HTR-8/SVneo (cell line): Measurements from ENCODE around the gene HMGCS2.
A peak's percentile ranks its signal among the peaks of the same experiment; 100 is the strongest.

Source experiments
- DNase-seq: peaks from one replicate; pipeline ENCODE4 v3.0.0; 2011; ENCODE audit warnings: low spot score, mixed read lengths; ENCODE audit not compliant: insufficient read length
- FAIRE-seq: peaks from 2 replicates; lab custom pipeline; 2011; peaks lifted over from hg19 to GRCh38; lab: Jason Lieb, UNC

HMGCS2 gene

DNA sequence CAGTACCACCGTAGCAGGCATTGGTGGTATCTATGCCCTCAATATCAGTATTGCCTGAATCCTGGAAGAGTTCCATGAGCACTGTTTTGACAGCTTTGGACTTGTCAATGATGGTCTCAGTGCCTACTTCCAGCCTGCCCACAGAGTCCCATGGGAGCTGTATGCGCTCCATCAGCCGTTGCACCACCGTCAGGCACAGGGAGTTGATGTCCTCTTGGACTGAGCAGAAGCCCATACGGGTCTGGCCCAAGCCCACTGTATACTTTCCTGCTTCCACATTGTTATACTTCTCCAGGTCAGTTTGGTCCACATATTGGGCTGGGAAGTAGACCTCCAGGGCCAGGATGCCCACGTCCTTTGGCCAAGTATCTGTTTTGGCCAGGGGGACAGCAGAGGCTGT, 4.5 kb downstream of the HMGCS2 start:
- no peak for DNase-seq
- no peak for FAIRE-seq

DNA sequence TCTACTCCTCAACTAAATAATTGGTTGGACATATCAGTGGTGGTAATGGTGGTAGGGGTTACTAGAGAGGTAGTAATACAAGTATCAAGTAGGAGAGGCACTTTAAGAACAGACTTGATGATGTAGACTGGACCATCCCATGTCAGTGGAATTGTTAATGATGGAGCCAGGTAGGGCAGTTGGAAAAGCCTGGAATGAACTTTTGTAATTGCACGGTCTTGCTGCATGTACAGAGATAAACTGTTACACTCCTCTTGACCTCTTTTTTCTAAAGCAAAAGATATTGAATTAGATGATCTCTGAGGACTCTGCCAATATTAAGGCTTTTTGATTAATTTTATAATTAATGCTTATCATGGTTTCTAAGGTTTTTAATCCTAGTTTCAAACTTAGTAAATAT, 5.8 kb downstream of the HMGCS2 start:
- no peak for FAIRE-seq
- DNase-seq: no peak

DNA sequence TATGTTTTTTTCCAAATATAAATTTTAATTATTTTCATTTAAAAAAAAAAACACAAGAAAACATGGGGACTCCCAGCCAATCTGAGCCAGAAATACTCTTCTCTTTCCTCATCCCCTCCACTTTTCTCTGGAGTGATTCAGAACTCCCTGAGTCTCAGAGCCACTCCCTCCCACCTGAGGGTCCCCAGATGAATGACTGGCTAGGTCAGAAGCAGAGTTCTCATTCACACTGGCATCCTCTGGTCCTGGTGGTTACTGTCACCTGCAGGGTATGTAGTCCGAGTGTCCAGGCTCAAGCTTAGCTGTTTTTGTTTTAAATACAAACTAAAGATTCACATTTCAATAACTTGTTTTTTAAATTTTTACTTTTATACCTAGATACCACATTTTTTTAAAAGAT, 6.3 kb downstream of the HMGCS2 start:
- DNase-seq: no peak
- no peak for FAIRE-seq

DNA sequence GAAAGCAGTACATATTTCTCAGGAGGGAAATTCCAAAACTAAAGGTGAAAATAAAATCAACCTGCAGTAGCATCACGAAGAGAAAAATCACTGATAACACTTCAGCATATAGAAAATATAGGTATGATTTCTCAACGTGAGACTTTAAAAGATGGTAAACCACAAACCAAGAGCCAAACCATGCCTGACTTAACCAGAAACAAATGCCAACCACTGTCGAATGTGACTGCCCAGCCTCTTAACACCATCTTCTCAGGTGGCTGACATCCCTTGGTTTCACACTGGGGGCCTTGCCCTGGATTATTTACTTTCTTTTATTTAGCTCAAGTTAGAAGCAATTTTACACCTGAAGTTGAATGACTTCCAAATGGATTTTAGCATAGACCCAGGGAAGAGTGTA, 10.1 kb downstream of the HMGCS2 start:
- no peak for FAIRE-seq
- DNase-seq: no peak

DNA sequence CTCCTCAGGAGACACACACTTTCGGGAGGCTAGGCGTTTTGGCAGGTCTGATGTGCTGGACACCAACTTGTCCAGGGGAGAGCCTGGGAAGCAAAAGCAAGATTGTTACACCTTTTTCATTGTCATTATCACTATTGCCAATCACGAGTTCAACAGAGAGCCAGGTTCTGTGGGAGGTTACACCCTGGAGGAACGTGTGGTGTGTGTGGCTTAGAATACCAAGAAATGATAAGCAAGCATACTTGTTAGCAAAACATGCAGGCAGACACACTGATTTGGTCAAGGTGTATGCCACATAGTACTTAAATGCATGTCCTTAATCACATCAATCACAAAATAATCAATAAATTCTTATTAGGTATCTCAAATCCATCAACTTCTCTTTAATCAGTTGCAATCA, 16.1 kb downstream of the HMGCS2 start:
- no peak for DNase-seq
- no peak for FAIRE-seq

DNA sequence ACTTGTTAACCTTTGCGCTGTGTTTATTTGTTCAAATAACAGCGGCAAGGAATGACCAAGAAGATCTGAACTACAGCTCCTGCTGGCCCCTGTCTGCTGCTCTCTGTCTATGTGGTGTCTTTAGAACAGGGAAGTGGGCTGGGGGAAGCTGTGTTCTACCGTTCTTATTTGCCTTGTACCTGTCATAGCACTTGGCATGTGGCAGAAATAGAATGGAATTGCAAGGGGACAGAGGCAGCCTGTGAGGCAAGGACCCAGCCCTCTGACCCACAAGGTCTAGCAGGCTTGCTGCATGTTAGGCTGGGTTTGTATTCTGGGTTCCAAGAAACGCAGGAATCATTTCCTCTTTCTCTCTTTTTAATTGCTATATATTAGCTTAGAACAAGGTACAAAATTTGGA, 20.7 kb downstream of the HMGCS2 start:
- FAIRE-seq (no peak), DNase-seq (no peak)

DNA sequence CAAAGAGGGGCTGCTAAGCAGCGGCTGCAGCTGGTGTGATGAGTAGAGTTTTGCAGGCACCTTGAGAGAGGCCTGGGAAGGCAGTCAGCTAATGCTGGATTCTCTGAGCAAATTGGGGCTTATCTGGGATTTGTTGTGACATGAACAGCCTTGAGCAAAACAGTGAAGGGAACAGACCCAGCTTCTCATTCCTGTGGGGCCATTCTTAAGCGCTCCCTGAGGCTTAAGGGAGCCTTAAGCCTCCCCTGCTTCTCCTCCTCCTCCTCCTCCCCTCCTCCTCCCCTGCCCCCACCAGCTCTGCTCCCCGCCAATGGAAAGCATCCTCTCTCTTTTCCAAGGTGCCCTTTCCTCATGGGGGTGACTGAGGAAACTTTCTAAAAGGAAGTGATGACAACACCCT, 21.3 kb downstream of the HMGCS2 start:
- DNase-seq: no peak
- no peak for FAIRE-seq

DNA sequence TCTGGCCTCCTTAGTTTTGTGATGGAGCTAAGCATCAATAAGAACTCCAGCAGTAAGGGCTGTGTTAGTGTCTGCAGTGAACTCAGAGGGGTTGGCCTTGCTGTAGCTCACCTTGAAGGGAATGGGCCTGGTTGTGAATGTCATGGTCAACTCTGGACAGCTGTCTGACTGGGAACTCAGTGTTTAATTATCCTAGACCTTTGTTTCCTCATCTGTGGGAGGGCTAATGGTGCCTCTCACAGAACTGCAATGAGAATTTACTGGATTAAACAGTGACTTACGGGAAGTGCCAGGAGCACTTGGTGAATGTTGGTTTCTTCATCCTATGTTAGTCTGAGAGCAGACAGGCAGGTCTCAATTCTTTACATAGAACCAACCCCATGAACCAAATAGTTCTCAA, 23.7 kb downstream of the HMGCS2 start:
- no peak for FAIRE-seq
- no peak for DNase-seq

DNA sequence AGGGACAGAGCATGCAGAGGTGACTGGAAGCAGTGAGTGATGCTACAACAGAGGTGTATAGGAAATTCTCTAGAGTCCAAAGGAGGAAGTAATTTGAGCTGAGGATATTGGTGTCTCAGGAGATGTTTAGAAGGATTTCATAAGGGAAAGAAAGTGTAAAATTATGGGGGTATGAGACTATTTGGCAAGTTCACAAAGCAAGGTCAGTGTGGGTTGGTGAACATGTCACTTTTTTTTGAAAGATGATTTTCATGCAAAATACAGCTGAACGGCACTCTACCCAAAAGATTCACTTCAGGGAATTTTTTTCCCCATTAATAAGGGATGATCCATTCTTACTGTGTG, 24.1 kb downstream of the HMGCS2 start:
- DNase-seq: no peak
- no peak for FAIRE-seq

DNA sequence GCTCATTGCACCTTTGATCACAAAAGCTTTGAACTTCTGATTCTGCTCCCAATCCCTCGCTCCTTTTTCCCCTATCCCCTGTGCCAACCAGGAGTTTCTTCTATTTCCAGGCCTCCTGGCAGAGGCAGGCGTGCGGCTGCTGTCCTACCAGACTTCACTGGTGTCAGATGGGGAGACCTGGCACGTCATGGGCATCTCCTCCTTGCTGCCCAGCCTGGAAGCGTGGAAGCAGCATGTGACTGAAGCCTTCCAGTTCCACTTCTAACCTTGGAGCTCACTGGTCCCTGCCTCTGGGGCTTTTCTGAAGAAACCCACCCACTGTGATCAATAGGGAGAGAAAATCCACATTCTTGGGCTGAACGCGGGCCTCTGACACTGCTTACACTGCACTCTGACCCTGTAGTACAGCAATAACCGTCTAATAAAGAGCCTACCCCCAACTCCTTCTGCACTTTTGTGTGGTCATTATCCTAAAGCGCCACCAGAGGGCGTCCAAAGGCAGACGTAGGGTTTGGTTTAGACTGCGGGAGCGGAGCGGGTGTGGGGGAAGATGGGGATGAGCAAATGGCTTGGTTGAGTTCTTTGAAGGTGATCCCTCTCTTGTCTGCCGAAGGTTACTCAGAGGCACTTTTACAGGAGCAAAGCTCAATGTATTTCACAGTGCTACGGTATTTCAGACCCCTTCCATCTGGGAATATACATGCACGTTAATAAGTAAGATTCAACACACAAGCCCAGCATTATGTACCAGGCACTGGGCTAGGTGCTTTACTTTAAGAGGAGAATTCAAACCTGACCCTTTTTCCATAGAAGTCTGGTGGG, 24.7 kb downstream of the HMGCS2 start:
- FAIRE-seq (no peak), DNase-seq (peak; percentile 62)

DNA sequence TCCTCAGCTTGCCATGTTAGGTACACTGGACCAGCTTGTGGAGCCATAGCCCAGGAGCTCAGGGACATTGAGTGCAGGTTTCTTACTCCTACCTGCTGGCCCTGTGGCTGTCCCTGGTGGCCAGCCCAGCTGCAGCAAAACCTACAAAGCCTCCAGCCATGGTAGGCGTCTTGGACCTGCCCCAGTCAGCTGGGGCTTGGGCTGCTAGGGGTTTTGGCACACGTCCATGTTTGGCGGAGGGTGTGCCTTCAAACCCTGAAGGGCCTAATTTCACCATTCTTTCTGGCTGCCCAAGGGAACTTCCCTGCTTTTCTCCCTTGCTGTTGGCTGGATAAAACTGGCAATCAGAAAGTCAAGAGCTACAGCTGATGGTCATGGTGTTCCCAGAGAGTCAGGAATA, 25.4 kb downstream of the HMGCS2 start:
- no peak for FAIRE-seq

DNA sequence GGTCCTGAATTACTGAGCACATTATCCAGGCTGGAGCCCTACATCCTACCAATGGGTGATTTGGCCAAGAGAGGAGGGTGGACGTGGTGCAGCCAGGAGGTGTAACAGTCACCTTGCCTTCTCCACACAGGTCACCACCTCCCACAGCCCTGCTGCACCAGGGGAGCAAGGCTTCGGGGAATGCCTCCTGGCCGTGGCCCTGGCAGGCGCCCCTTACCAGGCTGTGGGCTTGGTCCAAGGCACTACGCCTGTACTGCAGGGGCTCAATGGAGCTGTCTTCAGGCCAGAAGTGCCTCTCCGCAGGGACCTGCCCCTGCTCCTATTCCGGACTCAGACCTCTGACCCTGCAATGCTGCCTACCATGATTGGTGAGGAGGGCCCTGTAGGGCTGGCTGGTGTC, 26.0 kb downstream of the HMGCS2 start:
- DNase-seq: no peak
- no peak for FAIRE-seq

More for the DNA sequence above, 25.4 kb downstream of the HMGCS2 start:
- no peak for DNase-seq

DNA sequence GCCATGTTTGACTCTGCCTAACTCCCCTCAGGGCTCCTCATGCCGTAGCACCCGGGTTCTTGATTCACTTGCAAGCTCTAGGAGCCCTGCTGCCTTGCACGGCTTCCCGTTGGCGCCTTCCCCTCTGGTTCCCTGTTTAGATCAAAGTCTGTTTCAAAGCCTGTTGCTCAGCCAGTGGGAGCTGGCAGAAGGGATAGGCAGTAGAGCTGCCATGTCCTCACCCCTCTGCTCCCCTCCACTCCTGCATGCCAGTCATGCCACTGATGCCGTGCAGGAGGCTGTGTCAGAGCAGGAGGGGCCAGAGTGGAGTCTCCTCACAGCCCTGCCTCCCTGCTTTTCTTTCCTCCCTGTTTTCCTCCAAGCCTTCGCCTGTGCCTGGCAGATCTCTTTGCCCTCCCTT, 26.5 kb downstream of the HMGCS2 start:
- no peak for FAIRE-seq

DNA sequence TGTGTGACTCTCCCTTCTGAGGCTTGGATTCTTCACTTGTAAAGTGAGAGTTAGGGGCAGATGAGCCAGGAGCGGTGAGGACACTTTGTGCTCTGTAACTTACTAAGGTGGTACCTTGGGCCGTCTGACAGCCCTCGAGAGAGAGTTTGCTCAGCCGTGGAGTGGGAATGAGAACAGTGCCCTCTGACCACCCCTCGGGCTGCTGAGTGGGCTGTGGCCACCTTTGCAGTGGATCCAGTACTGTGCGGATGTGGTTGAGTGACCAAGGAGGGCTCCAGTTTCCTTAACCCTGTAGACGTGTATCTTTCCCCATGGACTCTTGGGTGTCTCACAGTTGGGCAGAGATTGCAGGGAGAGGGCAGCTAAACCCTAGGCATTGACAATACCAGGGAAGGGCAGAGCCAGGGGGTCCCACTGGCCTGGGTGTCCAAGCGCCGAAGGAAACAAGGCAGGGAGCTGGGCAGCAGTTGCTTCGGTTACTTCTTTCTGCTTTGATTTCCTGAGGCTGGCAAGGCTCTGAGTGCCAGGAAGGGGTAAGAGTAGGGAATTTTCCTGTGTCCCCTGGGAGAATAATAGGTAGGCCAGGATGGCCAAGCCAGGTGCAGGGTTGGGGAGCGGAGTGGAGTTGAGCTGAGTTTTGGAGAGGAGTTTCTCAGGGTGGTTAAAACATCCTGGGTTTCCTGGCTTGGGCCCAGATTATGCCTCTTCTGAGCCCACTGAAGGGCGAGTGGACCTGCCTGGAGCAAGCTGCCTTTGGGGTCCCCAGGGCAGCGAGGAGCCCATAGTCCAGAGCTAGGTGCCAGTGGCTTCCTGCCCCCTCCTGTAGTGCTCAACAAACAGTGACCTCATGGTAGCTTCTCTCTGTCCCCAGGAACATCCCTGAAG, 27.6 kb downstream of the HMGCS2 start:
- no peak for FAIRE-seq

More for the DNA sequence above, 26.5 kb downstream of the HMGCS2 start:
- no peak for DNase-seq

DNA sequence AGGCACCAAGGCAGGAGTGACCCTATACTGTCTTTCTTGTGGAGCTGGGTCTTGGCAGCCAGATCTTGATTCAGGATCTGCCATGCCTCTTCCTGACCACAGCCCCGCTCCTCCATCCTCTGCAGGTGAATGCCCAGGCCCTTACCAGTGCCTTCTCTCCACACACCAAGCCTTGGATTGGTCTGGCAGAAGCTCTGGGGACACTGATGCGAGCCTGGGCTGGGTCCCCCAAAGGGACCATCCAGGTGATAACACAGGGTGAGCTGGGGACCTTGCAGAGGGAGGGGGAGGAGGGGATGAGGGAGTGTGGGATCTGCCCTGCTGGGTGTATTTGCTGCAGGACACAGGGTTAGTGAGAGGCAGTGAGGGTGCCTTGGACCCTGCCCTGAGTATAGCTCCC, 28.4 kb downstream of the HMGCS2 start:
- no peak for DNase-seq
- no peak for FAIRE-seq

More for the DNA sequence above, 27.6 kb downstream of the HMGCS2 start:
- no peak for DNase-seq

DNA sequence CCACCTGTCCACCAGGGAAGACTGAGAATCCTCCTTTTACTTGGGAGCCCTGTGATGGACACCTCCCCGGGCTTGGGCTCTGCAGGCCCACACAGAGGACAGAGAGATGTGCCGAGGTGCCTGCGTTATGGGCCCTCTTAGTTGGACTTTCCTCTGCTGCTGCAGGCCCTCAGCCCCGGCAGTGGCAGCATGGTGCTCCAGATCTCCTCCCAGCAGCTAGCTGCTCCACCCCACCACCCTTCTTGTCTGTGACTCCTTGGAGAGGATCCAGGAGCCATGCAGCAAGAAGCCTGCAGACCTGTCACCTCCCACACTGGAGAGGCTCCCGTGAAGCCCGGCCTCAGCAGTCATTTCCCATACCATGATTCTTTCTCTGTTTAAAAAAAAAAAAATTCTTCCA, 29.6 kb downstream of the HMGCS2 start:
- no peak for DNase-seq

DNA sequence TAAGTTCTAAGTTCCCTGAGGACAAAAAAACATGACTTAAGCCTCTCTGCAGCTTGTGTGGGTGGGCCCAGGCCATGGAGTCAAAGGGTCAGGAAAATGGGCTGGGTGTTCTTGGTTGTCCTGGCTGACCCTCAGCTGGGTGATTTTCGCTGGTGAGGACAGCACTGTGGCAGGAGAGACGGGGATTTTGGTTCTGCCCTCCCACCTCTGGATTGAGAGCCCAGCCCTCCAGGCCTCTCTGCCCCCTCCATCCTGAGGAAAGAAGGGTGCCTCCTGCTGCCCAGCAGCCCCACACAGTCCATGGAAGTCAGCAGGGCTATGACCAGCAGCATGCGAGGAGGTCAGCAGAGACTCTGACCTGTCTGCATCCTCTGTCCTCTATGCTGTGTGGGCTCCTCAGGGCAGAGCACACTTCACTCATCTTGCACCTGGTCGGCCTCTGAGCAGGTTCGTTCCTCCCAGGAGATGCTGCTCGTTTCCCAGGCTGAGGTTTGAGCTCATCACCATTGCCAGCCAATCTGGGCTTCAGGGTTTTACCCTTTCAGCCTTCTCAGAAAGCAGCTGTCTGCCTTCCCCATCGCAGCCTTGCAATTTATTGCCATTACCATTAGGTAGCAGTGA, 30.5 kb downstream of the HMGCS2 start:
- DNase-seq (no peak), FAIRE-seq (no peak)

More for the DNA sequence above, 29.6 kb downstream of the HMGCS2 start:
- FAIRE-seq: no peak

DNA sequence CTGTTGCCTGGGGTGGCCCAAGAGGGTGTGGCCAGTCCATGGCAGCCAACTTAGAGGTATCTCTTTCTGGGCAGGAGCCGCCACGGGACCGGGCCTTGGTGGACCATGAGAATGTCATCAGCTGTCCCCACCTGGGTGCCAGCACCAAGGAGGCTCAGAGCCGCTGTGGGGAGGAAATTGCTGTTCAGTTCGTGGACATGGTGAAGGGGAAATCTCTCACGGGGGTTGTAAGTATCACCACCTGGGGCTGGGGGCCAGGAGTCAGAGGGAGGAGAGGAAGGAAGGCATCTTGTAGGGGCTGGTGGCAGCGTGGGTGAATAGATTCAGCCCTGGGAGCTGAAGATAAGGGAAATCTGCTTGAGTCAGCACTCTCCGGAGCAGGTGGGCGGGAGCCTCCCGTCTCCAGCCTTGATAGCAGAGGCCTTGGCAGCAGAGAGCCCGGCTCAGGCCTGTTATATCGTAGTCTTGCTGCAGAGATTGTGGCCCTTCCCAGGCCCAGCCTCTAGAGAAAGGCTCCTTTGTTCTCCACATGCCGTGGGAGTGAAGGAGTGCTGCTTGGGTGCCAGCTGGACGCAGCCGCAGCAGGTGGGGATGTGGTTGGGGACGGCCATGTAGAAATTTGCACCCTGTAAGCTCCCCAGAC, 31.5 kb downstream of the HMGCS2 start:
- FAIRE-seq: no peak
- DNase-seq: no peak

DNA sequence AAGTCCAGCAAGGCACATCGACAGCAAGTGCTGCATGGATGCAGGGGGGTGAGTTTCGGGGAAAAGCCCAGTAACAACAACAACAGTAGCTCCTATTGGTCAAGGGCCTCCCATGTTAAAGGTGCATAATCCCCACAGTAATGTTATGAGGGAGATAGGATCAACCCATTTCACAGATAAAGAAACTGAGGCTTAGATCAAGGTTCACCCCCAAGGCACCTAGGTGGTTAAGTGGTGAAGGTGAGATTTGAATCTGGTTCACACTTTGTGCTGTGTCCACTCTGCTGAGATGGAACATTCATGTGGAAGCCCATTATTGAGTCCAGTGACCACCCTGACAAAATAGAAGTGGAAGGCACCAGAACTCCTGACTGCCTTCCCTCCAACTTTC, 32.1 kb downstream of the HMGCS2 start:
- DNase-seq: no peak

DNA sequence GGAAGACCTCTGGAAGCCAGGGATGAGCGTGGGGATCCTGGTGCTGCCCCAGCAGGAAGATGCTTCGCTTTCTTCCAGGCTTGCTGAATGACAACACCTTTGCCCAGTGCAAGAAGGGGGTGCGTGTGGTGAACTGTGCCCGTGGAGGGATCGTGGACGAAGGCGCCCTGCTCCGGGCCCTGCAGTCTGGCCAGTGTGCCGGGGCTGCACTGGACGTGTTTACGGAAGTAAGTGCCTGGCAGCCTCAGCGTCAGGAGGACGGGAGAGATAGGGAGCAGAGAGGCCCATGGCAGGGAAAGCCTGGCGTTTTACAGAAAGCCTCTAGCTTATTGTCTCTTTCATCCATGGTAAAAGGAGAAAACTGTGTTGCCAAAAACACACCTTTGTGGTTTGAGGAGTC, 33.5 kb downstream of the HMGCS2 start:
- DNase-seq: no peak
- FAIRE-seq: no peak

More for the DNA sequence above, 32.1 kb downstream of the HMGCS2 start:
- FAIRE-seq: no peak
